ENCODE data around the gene ATG2A.

DNA sequence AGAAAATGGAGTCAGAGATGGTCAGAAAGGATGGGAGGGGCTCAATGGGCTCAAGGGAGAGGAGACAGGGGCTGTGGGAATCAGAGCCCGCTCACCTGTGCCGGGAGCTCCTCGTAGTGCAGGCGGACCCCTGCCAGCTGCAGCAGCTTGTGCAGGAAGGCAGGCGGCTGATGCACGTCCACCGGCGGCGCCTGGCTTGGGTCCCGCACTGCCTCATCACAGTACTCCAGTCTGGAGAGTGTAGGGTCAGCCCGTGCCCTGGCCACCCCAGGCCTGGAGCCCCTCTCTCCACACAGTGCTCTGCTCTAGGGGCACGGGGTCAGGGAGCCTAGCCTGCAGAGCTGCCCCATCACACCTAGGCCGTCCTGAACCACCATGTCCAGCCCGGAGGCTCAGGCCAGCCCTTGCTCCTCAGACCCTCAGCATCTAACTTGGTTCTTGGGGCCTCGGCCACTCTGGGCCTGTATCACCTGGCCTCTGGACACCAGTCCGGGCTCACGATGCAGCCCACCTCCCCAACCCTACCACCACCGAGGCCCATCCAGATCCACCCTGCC lies 3.8 kb downstream of the ATG2A start:
- TF ChIP-seq EP300 (IDR thresholded peaks at IDR 0.05): no peak
- TF ChIP-seq, protein P1, sequence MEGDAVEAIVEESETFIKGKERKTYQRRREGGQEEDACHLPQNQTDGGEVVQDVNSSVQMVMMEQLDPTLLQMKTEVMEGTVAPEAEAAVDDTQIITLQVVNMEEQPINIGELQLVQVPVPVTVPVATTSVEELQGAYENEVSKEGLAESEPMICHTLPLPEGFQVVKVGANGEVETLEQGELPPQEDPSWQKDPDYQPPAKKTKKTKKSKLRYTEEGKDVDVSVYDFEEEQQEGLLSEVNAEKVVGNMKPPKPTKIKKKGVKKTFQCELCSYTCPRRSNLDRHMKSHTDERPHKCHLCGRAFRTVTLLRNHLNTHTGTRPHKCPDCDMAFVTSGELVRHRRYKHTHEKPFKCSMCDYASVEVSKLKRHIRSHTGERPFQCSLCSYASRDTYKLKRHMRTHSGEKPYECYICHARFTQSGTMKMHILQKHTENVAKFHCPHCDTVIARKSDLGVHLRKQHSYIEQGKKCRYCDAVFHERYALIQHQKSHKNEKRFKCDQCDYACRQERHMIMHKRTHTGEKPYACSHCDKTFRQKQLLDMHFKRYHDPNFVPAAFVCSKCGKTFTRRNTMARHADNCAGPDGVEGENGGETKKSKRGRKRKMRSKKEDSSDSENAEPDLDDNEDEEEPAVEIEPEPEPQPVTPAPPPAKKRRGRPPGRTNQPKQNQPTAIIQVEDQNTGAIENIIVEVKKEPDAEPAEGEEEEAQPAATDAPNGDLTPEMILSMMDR (IDR thresholded peaks at IDR 0.05): no peak
- no peak for TF ChIP-seq POLR2A (IDR thresholded peaks at IDR 0.05)
- no peak for TF ChIP-seq POLR2AphosphoS5 (IDR thresholded peaks at IDR 0.05)

All from stomach (tissue), 4 donors.